ENCODE results near the gene SOBP.
A peak's percentile ranks its signal among the peaks of the same experiment; 100 is the strongest.

Gene SOBP

GRCh38 chr6:107470364-107470763 is 19.6 kb upstream of the SOBP start (continued):
- TF ChIP-seq ZNF214 (tag by site-specific recombination; IDR thresholded peaks at IDR 0.05; ENCODE audit: borderline replicate concordance): no peak
- no peak for TF ChIP-seq MYNN (tag by site-specific recombination; IDR thresholded peaks at IDR 0.05; ENCODE audit: borderline replicate concordance)
- 0 out of 2 replicates have a peak, but pooled peaks have one; percentile 21 for TF ChIP-seq ZNF629 (tag by site-specific recombination; IDR thresholded peaks at IDR 0.05)
- no peak for TF ChIP-seq KLF16 (tag by site-specific recombination; IDR thresholded peaks at IDR 0.05)
- TF ChIP-seq BCL6B (tag by site-specific recombination; IDR thresholded peaks at IDR 0.05): peak; percentile 76; the same call in 1 of the 2 replicates

DNA sequence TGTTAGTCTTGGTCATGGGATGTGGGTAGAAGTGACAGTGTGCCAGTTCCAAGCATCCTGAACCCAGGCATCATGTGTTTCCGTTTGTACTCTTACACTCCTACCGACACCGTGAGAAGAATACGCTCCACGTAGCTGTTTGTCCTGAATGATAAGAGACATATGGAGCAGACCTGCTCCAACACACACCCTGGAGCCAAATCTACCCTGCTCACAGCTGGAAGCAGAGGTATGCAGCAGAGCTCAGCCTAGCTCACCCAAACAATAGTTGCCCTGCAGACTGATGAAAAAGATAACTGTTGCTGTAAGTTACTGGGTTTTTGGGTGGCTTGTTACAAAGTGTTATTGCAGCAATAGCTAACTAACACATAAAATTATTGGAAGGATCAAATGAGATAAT is 16.3 kb upstream of the SOBP start:
- CTCF ChIA-PET: interaction anchor here (0.5 to 1.5 kb wide), 6 partner anchors 12 to 1554 kb away, joined by 3 to 4 read pairs (median 3); partner anchors contain the start of gene PDSS2
- H3K27ac ChIP-seq (ENCODE audit: extremely low read depth, low read depth, low read length): no peak overlapping the region
- H3K36me3 ChIP-seq (ENCODE audit: control insufficient read depth in 2 of 2, insufficient read depth in 1 of 2, low read length in 2 of 2): no peaks in the 10 kb centered on the region
- no peaks in the 10 kb centered on the region for H3K9me3 ChIP-seq (ENCODE audit: control insufficient read depth, insufficient read depth, low read depth, low read length)
- peaks cover 10% of the 10 kb centered on the region; the same call in 1 of the 2 replicates for H3K4me1 ChIP-seq (ENCODE audit: control insufficient read depth, insufficient read depth, low read length)
- no peak overlapping the region for H3K4me3 ChIP-seq (ENCODE audit: low read depth, low read length)
- POLR2A ChIA-PET: interaction anchor here (1.2 kb wide), 1 partner anchor 14 kb away, joined by 16 read pairs; the partner anchor contains the start of gene PDSS2
- TF ChIP-seq ZNF169 (tag by site-specific recombination; IDR thresholded peaks at IDR 0.05) (no peak), ZSCAN23 (tag by site-specific recombination; IDR thresholded peaks at IDR 0.05) (no peak), HOXA7 (CRISPR knock-in tag; IDR thresholded peaks at IDR 0.05; ENCODE audit: borderline replicate concordance) (no peak), ZNF645 (tag by site-specific recombination; IDR thresholded peaks at IDR 0.05) (no peak), BCL11A (tag by site-specific recombination; IDR thresholded peaks at IDR 0.05; ENCODE audit: low read depth) (no peak), TRIM28 (IDR thresholded peaks at IDR 0.05; ENCODE audit: borderline replicate concordance, low read length) (peak; percentile 78), EGR2 (tag by site-specific recombination; IDR thresholded peaks at IDR 0.05; ENCODE audit: low read depth) (no peak), ZNF18 (tag by site-specific recombination; IDR thresholded peaks at IDR 0.05) (no peak), ZNF776 (tag by site-specific recombination; IDR thresholded peaks at IDR 0.05; ENCODE audit: borderline replicate concordance) (no peak), ATF2 (tag by site-specific recombination; IDR thresholded peaks at IDR 0.05; ENCODE audit: low read depth) (no peak), SETDB1 (IDR thresholded peaks at IDR 0.05; ENCODE audit: insufficient read length, low read length) (no peak), ZNF266 (tag by site-specific recombination; IDR thresholded peaks at IDR 0.05; ENCODE audit: low read depth) (no peak), TSHZ1 (tag by site-specific recombination; IDR thresholded peaks at IDR 0.05; ENCODE audit: borderline replicate concordance) (no peak), SP3 (tag by site-specific recombination; IDR thresholded peaks at IDR 0.05) (no peak), ZNF341 (tag by site-specific recombination; IDR thresholded peaks at IDR 0.05; ENCODE audit: low read depth) (no peak), ZNF426 (tag by site-specific recombination; IDR thresholded peaks at IDR 0.05) (no peak), KLF17 (tag by site-specific recombination; IDR thresholded peaks at IDR 0.05) (no peak), SCRT2 (tag by site-specific recombination; IDR thresholded peaks at IDR 0.05) (0 out of 2 replicates have a peak, but pooled peaks have one; percentile 13)
- TF ChIP-seq, protein P1, sequence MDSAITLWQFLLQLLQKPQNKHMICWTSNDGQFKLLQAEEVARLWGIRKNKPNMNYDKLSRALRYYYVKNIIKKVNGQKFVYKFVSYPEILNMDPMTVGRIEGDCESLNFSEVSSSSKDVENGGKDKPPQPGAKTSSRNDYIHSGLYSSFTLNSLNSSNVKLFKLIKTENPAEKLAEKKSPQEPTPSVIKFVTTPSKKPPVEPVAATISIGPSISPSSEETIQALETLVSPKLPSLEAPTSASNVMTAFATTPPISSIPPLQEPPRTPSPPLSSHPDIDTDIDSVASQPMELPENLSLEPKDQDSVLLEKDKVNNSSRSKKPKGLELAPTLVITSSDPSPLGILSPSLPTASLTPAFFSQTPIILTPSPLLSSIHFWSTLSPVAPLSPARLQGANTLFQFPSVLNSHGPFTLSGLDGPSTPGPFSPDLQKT (IDR thresholded peaks at IDR 0.05; ENCODE audit: borderline replicate concordance, low read depth, low read length): no peak

Measured in HEK293 (cell line).